HG03196 (cell line): ENCODE results near the gene CNOT9.
A peak's percentile ranks its signal among the peaks of the same experiment; 100 is the strongest.
"Not testable (repeated sequence)": the region's sequence is repeated elsewhere in the genome, so short reads cannot be mapped to it uniquely, and the experiment has no call there.

Experiments used
- ATAC-seq: cut with Tn5 transposase; IDR thresholded peaks from one replicate; pipeline ENCODE4 v1.9.1; 2021; ENCODE audit not compliant: unreplicated experiment

CNOT9 gene

GRCh38 chr2:218568190-218569037 is at the start of gene CNOT9, which contains the start of gene USP37:
TSS of gene CNOT9 (plus strand) at chr2:218568839. CDS start at chr2:218568955, 116 bp downstream.
TSS of gene USP37 (minus strand) at chr2:218568351. CDS start at chr2:218558653, 9,698 bp downstream.
- peak; percentile 71 for ATAC-seq

- ATAC-seq, result no peak
Measured at GRCh38 chr2:218518876-218519275, 49.8 kb upstream of the CNOT9 start.

- ATAC-seq, result no peak
Measured at GRCh38 chr2:218523651-218524050, 45.0 kb upstream of the CNOT9 start.

- not testable (repeated sequence) for ATAC-seq
Measured at GRCh38 chr2:218528409-218528808, 40.2 kb upstream of the CNOT9 start.

GRCh38 chr2:218529990-218530389 is 38.6 kb upstream of the CNOT9 start:
- ATAC-seq, result no peak

GRCh38 chr2:218536804-218537494 is 31.7 kb upstream of the CNOT9 start:
- no peak for ATAC-seq

- no peak for ATAC-seq
Measured at GRCh38 chr2:218540015-218540414, 28.6 kb upstream of the CNOT9 start.

- ATAC-seq, result no peak
Measured at GRCh38 chr2:218546012-218546411, 22.6 kb upstream of the CNOT9 start.

GRCh38 chr2:218547511-218547910 is 21.1 kb upstream of the CNOT9 start:
- no peak for ATAC-seq

- ATAC-seq, result no peak
Measured at GRCh38 chr2:218547978-218548377, 20.7 kb upstream of the CNOT9 start.

- not testable (repeated sequence) for ATAC-seq
Measured at GRCh38 chr2:218554225-218554624, 14.4 kb upstream of the CNOT9 start.

- no peak for ATAC-seq
Measured at GRCh38 chr2:218555527-218555926, 13.1 kb upstream of the CNOT9 start.

GRCh38 chr2:218557941-218558340 is 10.7 kb upstream of the CNOT9 start:
- no peak for ATAC-seq

GRCh38 chr2:218558986-218559385 is 9.7 kb upstream of the CNOT9 start:
- ATAC-seq, result no peak

- no peak for ATAC-seq
Measured at GRCh38 chr2:218564056-218564455, 4.6 kb upstream of the CNOT9 start.

GRCh38 chr2:218566296-218566695 is 2.3 kb upstream of the CNOT9 start:
- no peak for ATAC-seq

GRCh38 chr2:218567797-218568189 is 846 bp upstream of the CNOT9 start:
- ATAC-seq, result peak; percentile 36

GRCh38 chr2:218569038-218569431 is 396 bp downstream of the CNOT9 start:
- peak; percentile 41 for ATAC-seq

GRCh38 chr2:218569661-218570500 is 1.2 kb downstream of the CNOT9 start:
- ATAC-seq, result no peak

- no peak for ATAC-seq
Measured at GRCh38 chr2:218570850-218571249, 2.2 kb downstream of the CNOT9 start.

- ATAC-seq, result no peak
Measured at GRCh38 chr2:218576854-218577253, 8.2 kb downstream of the CNOT9 start.
